Upper lobe of right lung (tissue), 1 donor: ENCODE data around the gene SYT1. TPM values are rescaled to one million over a fixed set of nuclear protein-coding genes. Genes with fewer than 3 reads are reported as not detected.

ENCODE experiments used
- ATAC-seq: fragments of 200-7000 bp; cut with Tn5 transposase; one replicate; pipeline ENCODE4 v1.9.1; 2020; ENCODE audit warnings: mild to moderate bottlenecking, moderate library complexity
- DNase-seq: peaks from one replicate; pipeline ENCODE4 v3.0.0-alpha.2; 2020
- H3K27ac ChIP-seq: fragments of 200-600 bp; one replicate; pipeline ENCODE4 v1.8.0; 2022
- H3K27me3 ChIP-seq: fragments of 200-600 bp; one replicate; pipeline ENCODE4 v1.8.0; 2022; ENCODE audit warnings: mild to moderate bottlenecking
- H3K36me3 ChIP-seq: fragments of 200-600 bp; one replicate; pipeline ENCODE4 v1.8.0; 2022
- H3K4me1 ChIP-seq: fragments of 200-600 bp; one replicate; pipeline ENCODE4 v1.8.0; 2022
- H3K4me3 ChIP-seq: fragments of 200-600 bp; one replicate; pipeline ENCODE4 v1.8.0; 2022; ENCODE audit warnings: mild to moderate bottlenecking
- H3K9me3 ChIP-seq: fragments of 200-600 bp; one replicate; pipeline ENCODE4 v1.8.0; 2022
- CTCF ChIP-seq: fragments of 200-600 bp; IDR thresholded peaks from one replicate; pipeline ENCODE4 v1.8.0; 2022; ENCODE audit warnings: antibody characterized with exemption
- intact Hi-C: fragments of 100-400 bp; cut with DNase I; formaldehyde crosslinking; loops from one replicate; pipeline ENCODE4 v1.11.0; 2022
- total RNA-seq: library from RNA; stranded (reverse); fragmentation: NEBNext Ultra II Directional; extraction: Animal tissue kit (Norgen Biotek cat#: 25700); gene quantifications from one replicate; pipeline ENCODE4 v1.2.1, GENCODE V29; 2021
- donor health status: DM: no; HTN: yes; CAD: no; lungs with severe emphysema.

The SYT1 gene
- total RNA-seq, 1 donor from 2014 or later, result 0.58 TPM

- Histone ChIP-seq H3K27ac (no peak overlapping the region), H3K4me1 (no peaks in the 10 kb centered on the region), H3K9me3 (no peaks in the 10 kb centered on the region), H3K4me3 (no peak overlapping the region), H3K36me3 (no peaks in the 10 kb centered on the region), H3K27me3 (no peaks in the 10 kb centered on the region)
- ATAC-seq (no peak), DNase-seq (no peak)
- intact Hi-C loops, result no loop called here
- no peak for TF ChIP-seq CTCF
Measured at GRCh38 chr12:79433465-79434072, 569.0 kb downstream of the SYT1 start.

- Histone ChIP-seq H3K27ac (no peak overlapping the region), H3K27me3 (no peaks in the 10 kb centered on the region), H3K4me3 (no peak overlapping the region), H3K9me3 (no peaks in the 10 kb centered on the region), H3K4me1 (no peaks in the 10 kb centered on the region), H3K36me3 (no peaks in the 10 kb centered on the region)
- ATAC-seq (no peak), DNase-seq (no peak)
- no peak for TF ChIP-seq CTCF
- intact Hi-C loops, result no loop called here
Measured at GRCh38 chr12:79434561-79434960, 570.0 kb downstream of the SYT1 start.

DNA sequence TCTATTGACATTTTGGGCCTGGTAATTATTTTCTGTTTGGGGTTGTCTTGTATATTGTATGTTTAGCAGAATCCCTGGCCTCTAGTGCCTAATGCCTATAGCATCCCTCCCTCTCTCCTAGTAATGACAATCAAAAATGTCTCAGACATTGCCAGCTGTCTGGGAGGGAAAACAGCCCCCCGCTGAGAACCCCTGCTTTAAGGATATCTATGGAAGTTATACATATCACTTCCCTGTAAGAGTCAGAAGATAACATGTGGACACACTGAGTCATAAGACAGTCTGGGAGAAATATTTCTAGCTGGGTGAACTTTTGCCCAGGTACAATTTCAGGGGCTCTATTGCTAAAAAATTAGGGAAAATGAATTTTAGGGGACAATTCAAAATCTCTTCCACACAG lies 571.2 kb downstream of the SYT1 start:
- Histone ChIP-seq H3K4me1 (no peaks in the 10 kb centered on the region), H3K27ac (no peak overlapping the region), H3K36me3 (no peaks in the 10 kb centered on the region), H3K4me3 (no peak overlapping the region), H3K9me3 (no peaks in the 10 kb centered on the region), H3K27me3 (no peaks in the 10 kb centered on the region)
- no peak for ATAC-seq
- DNase-seq, result no peak
- no peak for TF ChIP-seq CTCF
- intact Hi-C loops, result no loop called here

- ATAC-seq (no peak), DNase-seq (no peak)
- H3K27me3 ChIP-seq, result no peaks in the 10 kb centered on the region
- H3K27ac ChIP-seq, result no peak overlapping the region
- no peaks in the 10 kb centered on the region for H3K36me3 ChIP-seq
- no peak overlapping the region for H3K4me3 ChIP-seq
- intact Hi-C loops, result no loop called here
- H3K9me3 ChIP-seq, result no peaks in the 10 kb centered on the region
- no peak for TF ChIP-seq CTCF
- H3K4me1 ChIP-seq, result no peaks in the 10 kb centered on the region
Measured at GRCh38 chr12:79438480-79439174, 574.1 kb downstream of the SYT1 start.

- no peak for TF ChIP-seq CTCF
- DNase-seq, result no peak
- Histone ChIP-seq H3K36me3 (no peaks in the 10 kb centered on the region), H3K27me3 (no peaks in the 10 kb centered on the region), H3K4me3 (no peak overlapping the region), H3K27ac (no peak overlapping the region), H3K4me1 (no peaks in the 10 kb centered on the region), H3K9me3 (no peaks in the 10 kb centered on the region)
- intact Hi-C loops, result no loop called here
- ATAC-seq, result no peak
Measured at GRCh38 chr12:79439175-79439825, 574.7 kb downstream of the SYT1 start.
